SH-SY5Y (cell line): ENCODE measurements around the gene FADS3.

Experiments used
- GATA2 ChIP-seq: IDR thresholded peaks from 2 replicates; pipeline ENCODE4 v1.6.1; 2011; ENCODE audit warnings: mild to moderate bottlenecking, low read depth, low read length
- GATA3 ChIP-seq: IDR thresholded peaks from 2 replicates; pipeline ENCODE4 v1.6.1; 2011; ENCODE audit warnings: low read depth, mild to moderate bottlenecking, low read length, moderate library complexity

FADS3 gene

GRCh38 chr11:61897387-61898246 is 6.3 kb upstream of the FADS3 start:
- no peak for TF ChIP-seq GATA2
- no peak for TF ChIP-seq GATA3

- no peak for TF ChIP-seq GATA2
- TF ChIP-seq GATA3: no peak
These were observed 5.5 kb upstream of the FADS3 start for GRCh38 chr11:61896665-61897386.

- no peak for TF ChIP-seq GATA3
- no peak for TF ChIP-seq GATA2
These were observed 4.3 kb upstream of the FADS3 start for GRCh38 chr11:61895718-61896059.

GRCh38 chr11:61895046-61895717 is 3.8 kb upstream of the FADS3 start:
- no peak for TF ChIP-seq GATA3
- no peak for TF ChIP-seq GATA2

GRCh38 chr11:61893981-61894380 is 2.6 kb upstream of the FADS3 start:
- TF ChIP-seq GATA3: no peak

- TF ChIP-seq GATA2: no peak
- TF ChIP-seq GATA3: no peak
These were observed 683 bp upstream of the FADS3 start for GRCh38 chr11:61892085-61892370.

GRCh38 chr11:61890529-61891330 is 615 bp downstream of the FADS3 start:
- no peak for TF ChIP-seq GATA2
- no peak for TF ChIP-seq GATA3

- no peak for TF ChIP-seq GATA2
- no peak for TF ChIP-seq GATA3
These were observed 1.5 kb downstream of the FADS3 start for GRCh38 chr11:61889831-61890230.

GRCh38 chr11:61888590-61888989 is 2.8 kb downstream of the FADS3 start:
- no peak for TF ChIP-seq GATA3
- no peak for TF ChIP-seq GATA2

GRCh38 chr11:61887839-61888494 is 3.4 kb downstream of the FADS3 start:
- TF ChIP-seq GATA3: no peak

GRCh38 chr11:61886643-61887042 is 4.7 kb downstream of the FADS3 start:
- TF ChIP-seq GATA3 (no peak), GATA2 (no peak)

GRCh38 chr11:61885784-61886580 is 5.4 kb downstream of the FADS3 start:
- TF ChIP-seq GATA3: no peak

- TF ChIP-seq GATA2 (no peak), GATA3 (no peak)
These were observed 6.1 kb downstream of the FADS3 start for GRCh38 chr11:61885166-61885778.

- no peak for TF ChIP-seq GATA2
- TF ChIP-seq GATA3: no peak
These were observed 7.4 kb downstream of the FADS3 start for GRCh38 chr11:61883947-61884346.
